Calu3 (cell line): Measurements from ENCODE around the gene HACD2. TPM values are rescaled to one million over a fixed set of nuclear protein-coding genes. Genes with fewer than 3 reads are reported as not detected.
A peak's percentile ranks its signal among the peaks of the same experiment; 100 is the strongest.

Experiments
- BruUV-seq: library from RNA; stranded (reverse); fragments of 400-500 nt; replicated peaks from 2 replicates; lab custom pipeline; 2021; lab: Mats Ljungman, UMichigan
- CTCF ChIA-PET: fragments of 300-600 bp; sonication (Branson Sonifier 250); formaldehyde crosslinking; loops from one replicate; lab custom pipeline; 2022; ENCODE audit warnings: antibody characterized with exemption; lab: Charles Lee
- DNase-seq: peaks from one replicate; pipeline ENCODE4 v3.0.0; 2022
- H3K27ac Mint-ChIP-seq: one replicate; pipeline ENCODE4 v1.8.0; 2022; ENCODE audit warnings: mixed read lengths; ENCODE audit not compliant: unreplicated experiment
- H3K27me3 Mint-ChIP-seq: one replicate; pipeline ENCODE4 v1.8.0; 2022; ENCODE audit warnings: mixed read lengths; ENCODE audit not compliant: unreplicated experiment
- H3K36me3 Mint-ChIP-seq: one replicate; pipeline ENCODE4 v1.8.0; 2022; ENCODE audit warnings: mild to moderate bottlenecking, moderate library complexity, mixed read lengths; ENCODE audit not compliant: insufficient read depth, unreplicated experiment
- H3K4me1 Mint-ChIP-seq: one replicate; pipeline ENCODE4 v1.8.0; 2022; ENCODE audit warnings: mild to moderate bottlenecking, low read depth, mixed read lengths; ENCODE audit not compliant: unreplicated experiment
- H3K4me3 Mint-ChIP-seq: one replicate; pipeline ENCODE4 v1.8.0; 2022; ENCODE audit warnings: mild to moderate bottlenecking, low read depth, moderate library complexity, mixed read lengths; ENCODE audit not compliant: unreplicated experiment
- H3K9me3 Mint-ChIP-seq: one replicate; pipeline ENCODE4 v1.8.0; 2022; ENCODE audit warnings: low read depth, mixed read lengths; ENCODE audit not compliant: unreplicated experiment
- intact Hi-C: fragments of 100-400 bp; cut with micrococcal nuclease; formaldehyde crosslinking; loops from one replicate; pipeline ENCODE4 v1.10.0; 2022; ENCODE audit not compliant: unreplicated experiment
- total RNA-seq: library from RNA; stranded (reverse); gene quantifications from 2 replicates; pipeline ENCODE4 v1.2.3, GENCODE V29; 2022
- TF ChIP-seq, protein P1 (sequence below): fragments of 200-600 bp; IDR thresholded peaks from one replicate; pipeline ENCODE4 v1.8.0; 2022; ENCODE audit warnings: antibody characterized with exemption; ENCODE audit not compliant: unreplicated experiment

The HACD2 gene
- total RNA-seq, 1 experiment from 2014 or later = 69.0 TPM

DNA sequence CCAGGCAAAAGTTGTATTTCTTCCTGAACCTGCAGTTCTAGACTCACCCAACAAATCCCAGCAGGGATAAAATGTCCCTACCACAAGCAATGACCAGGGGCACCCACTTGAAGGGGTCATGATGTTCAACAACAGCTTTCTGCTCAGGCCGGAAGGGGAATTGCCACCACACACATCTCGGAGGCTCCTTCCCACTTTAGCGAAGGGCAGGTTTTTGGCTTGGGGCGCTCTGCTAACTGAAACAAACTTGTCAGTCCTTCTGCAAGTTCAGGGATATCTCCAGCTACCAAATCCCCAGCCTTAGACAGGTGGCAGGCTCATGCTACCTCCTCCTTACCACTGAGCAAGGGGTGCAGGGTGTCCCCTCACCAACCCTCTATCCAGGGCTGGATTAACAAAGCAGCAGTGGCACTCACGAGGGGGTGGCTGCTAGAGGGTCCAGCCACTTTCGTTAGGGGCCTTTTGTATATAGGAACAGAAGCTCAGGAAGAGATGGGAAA, 138.2 kb downstream of the HACD2 start:
- no TSS peak for BruUV-seq
- TF ChIP-seq, protein P1, sequence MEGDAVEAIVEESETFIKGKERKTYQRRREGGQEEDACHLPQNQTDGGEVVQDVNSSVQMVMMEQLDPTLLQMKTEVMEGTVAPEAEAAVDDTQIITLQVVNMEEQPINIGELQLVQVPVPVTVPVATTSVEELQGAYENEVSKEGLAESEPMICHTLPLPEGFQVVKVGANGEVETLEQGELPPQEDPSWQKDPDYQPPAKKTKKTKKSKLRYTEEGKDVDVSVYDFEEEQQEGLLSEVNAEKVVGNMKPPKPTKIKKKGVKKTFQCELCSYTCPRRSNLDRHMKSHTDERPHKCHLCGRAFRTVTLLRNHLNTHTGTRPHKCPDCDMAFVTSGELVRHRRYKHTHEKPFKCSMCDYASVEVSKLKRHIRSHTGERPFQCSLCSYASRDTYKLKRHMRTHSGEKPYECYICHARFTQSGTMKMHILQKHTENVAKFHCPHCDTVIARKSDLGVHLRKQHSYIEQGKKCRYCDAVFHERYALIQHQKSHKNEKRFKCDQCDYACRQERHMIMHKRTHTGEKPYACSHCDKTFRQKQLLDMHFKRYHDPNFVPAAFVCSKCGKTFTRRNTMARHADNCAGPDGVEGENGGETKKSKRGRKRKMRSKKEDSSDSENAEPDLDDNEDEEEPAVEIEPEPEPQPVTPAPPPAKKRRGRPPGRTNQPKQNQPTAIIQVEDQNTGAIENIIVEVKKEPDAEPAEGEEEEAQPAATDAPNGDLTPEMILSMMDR = no peak
- intact Hi-C loops = no loop called here
- peaks cover 72% of the 10 kb centered on the region for H3K27me3 Mint-ChIP-seq
- DNase-seq = no peak
- H3K4me1 Mint-ChIP-seq = peaks cover 7% of the 10 kb centered on the region
- CTCF ChIA-PET = interaction anchor here (2.0 kb wide), 1 partner anchor 37 kb away, joined by 7 read pairs; no protein-coding TSS in a partner anchor
- H3K4me3 Mint-ChIP-seq = peak overlapping the region; percentile 56
- H3K9me3 Mint-ChIP-seq = no peaks in the 10 kb centered on the region
- H3K27ac Mint-ChIP-seq = peak overlapping the region; percentile 20
- peaks cover 10% of the 10 kb centered on the region for H3K36me3 Mint-ChIP-seq

DNA sequence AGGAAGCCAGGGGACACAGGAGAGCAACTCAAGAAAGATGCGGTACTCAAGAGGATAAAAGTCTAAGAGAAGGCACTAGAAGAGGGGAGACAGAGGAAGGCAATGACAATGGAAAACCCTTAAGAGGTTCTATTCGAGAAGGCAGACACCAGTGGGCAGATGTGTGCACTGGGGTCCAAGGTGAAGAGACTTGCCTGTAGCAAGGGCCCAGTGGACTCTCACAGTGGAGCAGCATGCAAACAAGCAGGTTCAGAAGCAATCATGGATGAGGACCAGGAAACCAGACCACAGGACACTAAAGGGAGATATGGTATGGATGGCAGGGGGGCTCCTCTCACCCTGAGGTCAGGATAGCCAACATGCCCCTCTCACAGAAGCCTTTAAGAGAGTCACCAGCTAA, 138.6 kb downstream of the HACD2 start:
- BruUV-seq = no TSS peak
- H3K4me3 Mint-ChIP-seq = no peak overlapping the region
- CTCF ChIA-PET = interaction anchor here (2.0 kb wide), 1 partner anchor 36 kb away, joined by 7 read pairs; no protein-coding TSS in a partner anchor
- H3K27me3 Mint-ChIP-seq = peaks cover 72% of the 10 kb centered on the region
- no peaks in the 10 kb centered on the region for H3K9me3 Mint-ChIP-seq
- peaks cover 10% of the 10 kb centered on the region for H3K36me3 Mint-ChIP-seq
- H3K27ac Mint-ChIP-seq = no peak overlapping the region
- TF ChIP-seq, protein P1 = no peak
- intact Hi-C loops = no loop called here
- H3K4me1 Mint-ChIP-seq = peaks cover 7% of the 10 kb centered on the region
- DNase-seq = no peak

DNA sequence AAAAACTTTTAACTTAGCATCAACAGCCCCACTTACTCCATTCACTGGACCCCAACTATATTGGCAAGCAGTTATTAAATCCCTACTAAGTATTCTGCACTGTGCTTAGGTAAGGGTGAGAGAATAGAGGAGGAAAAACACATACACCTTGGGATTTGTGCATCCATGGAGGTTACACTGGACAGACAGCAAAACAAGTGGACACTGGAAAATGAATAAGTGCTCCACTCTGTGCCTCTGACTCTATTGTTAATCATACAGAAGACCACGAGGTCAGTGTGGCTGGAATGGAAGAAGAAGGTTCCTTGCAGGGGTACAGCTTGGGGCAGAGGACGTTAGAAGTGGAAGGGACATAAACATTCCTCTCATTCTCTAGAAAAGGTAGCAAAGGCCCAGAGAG, 139.2 kb downstream of the HACD2 start:
- H3K36me3 Mint-ChIP-seq = peaks cover 10% of the 10 kb centered on the region
- H3K4me3 Mint-ChIP-seq = no peak overlapping the region
- H3K4me1 Mint-ChIP-seq = peaks cover 7% of the 10 kb centered on the region
- TF ChIP-seq, protein P1 = no peak
- no peak for DNase-seq
- H3K9me3 Mint-ChIP-seq = no peaks in the 10 kb centered on the region
- H3K27me3 Mint-ChIP-seq = peaks cover 72% of the 10 kb centered on the region
- BruUV-seq = no TSS peak
- intact Hi-C loops = no loop called here
- H3K27ac Mint-ChIP-seq = no peak overlapping the region
- CTCF ChIA-PET = no interaction called here

DNA sequence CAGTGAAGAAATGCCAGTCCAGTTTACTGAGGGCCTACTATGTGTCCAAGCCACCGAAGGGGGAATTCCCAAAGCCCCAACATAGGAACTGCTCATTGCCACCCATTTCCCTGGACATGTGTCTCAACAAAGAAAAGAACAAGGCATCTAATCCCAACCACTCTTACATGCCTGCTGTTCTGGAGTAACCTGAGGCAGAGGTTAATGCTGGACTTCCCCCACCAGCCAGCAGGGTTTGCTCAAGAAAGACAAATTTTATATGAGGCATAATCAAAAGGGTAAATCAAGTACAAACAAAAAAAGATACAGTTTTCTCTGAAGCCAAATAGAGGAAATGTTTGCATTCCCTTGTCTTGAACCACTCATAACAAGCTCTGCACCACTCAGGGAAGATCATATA, 140.1 kb downstream of the HACD2 start:
- no peak overlapping the region for H3K27ac Mint-ChIP-seq
- CTCF ChIA-PET = no interaction called here
- TF ChIP-seq, protein P1 = no peak
- H3K36me3 Mint-ChIP-seq = peaks cover 5% of the 10 kb centered on the region
- H3K4me3 Mint-ChIP-seq = no peak overlapping the region
- intact Hi-C loops = no loop called here
- BruUV-seq = no TSS peak
- no peaks in the 10 kb centered on the region for H3K9me3 Mint-ChIP-seq
- no peaks in the 10 kb centered on the region for H3K4me1 Mint-ChIP-seq
- peaks cover 62% of the 10 kb centered on the region for H3K27me3 Mint-ChIP-seq
- DNase-seq = no peak
